A673 (cell line): ENCODE measurements around the gene GPA33. TPM values are rescaled to one million over a fixed set of nuclear protein-coding genes. Genes with fewer than 3 reads are reported as not detected.

ENCODE experiments used
- BruUV-seq: library from RNA; stranded (reverse); fragments of 400-500 nt; replicated peaks from 2 replicates; lab custom pipeline; 2021; lab: Mats Ljungman, UMichigan
- CTCF ChIA-PET: fragments of 300-600 bp; sonication (Branson Sonifier 250); formaldehyde crosslinking; loops from one replicate; lab custom pipeline; 2022; ENCODE audit warnings: antibody characterized with exemption; lab: Charles Lee
- POLR2A ChIA-PET: fragments of 300-600 bp; sonication (Branson Sonifier 250); formaldehyde crosslinking; loops from one replicate; lab custom pipeline; 2022; ENCODE audit warnings: antibody characterized with exemption; ENCODE audit not compliant: low non-redundant PET; lab: Charles Lee
- DNase-seq: peaks from one replicate; pipeline ENCODE4 v3.0.0-alpha.2; 2015; ENCODE audit warnings: low spot score
- H3K27ac ChIP-seq: fragments of 200-600 bp; sonication (generic); 2 replicates; pipeline ENCODE4 v1.5.1; 2016; ENCODE audit warnings: mixed run types, low read depth, mild to moderate bottlenecking, mixed read lengths, antibody characterized with exemption, low read length; ENCODE audit not compliant: poor library complexity, severe bottlenecking
- H3K27me3 ChIP-seq: fragments of 200-600 bp; sonication (generic); replicated peaks from 2 replicates; pipeline ENCODE4 v1.6.1; 2017; ENCODE audit warnings: mixed run types, low read depth, mild to moderate bottlenecking, mixed read lengths, antibody characterized with exemption, low read length; ENCODE audit not compliant: insufficient read depth, poor library complexity
- H3K36me3 ChIP-seq: fragments of 200-600 bp; sonication (generic); 2 replicates; pipeline ENCODE4 v1.6.1; 2016; ENCODE audit warnings: mixed run types, mild to moderate bottlenecking, mixed read lengths, antibody characterized with exemption, low read length; ENCODE audit not compliant: insufficient read depth, poor library complexity, severe bottlenecking
- H3K4me1 ChIP-seq: fragments of 200-600 bp; sonication (generic); 2 replicates; pipeline ENCODE4 v1.6.1; 2017; ENCODE audit warnings: mixed run types, mild to moderate bottlenecking, mixed read lengths, antibody characterized with exemption, low read length; ENCODE audit not compliant: insufficient read depth, poor library complexity, severe bottlenecking
- H3K4me3 ChIP-seq: fragments of 200-600 bp; sonication (generic); 2 replicates; pipeline ENCODE4 v1.5.1; 2016; ENCODE audit warnings: low read depth, mixed run types, mild to moderate bottlenecking, mixed read lengths, low read length; ENCODE audit not compliant: poor library complexity, severe bottlenecking
- H3K9me3 ChIP-seq: fragments of 200-600 bp; sonication (generic); 2 replicates; pipeline ENCODE4 v1.6.1; 2016; ENCODE audit warnings: mixed run types, low read depth, mild to moderate bottlenecking, mixed read lengths, antibody characterized with exemption, low read length; ENCODE audit not compliant: poor library complexity, severe bottlenecking
- CTCF ChIP-seq: fragments of 300-800, 200-600 bp; sonication (generic); conservative IDR thresholded peaks from 2 replicates; pipeline ENCODE4 v1.5.1; 2017; ENCODE audit warnings: low read depth, mild to moderate bottlenecking, antibody characterized with exemption, low read length, moderate library complexity, mixed read lengths
- EZH2 ChIP-seq: fragments of 200-600 bp; sonication (generic); IDR thresholded peaks from 2 replicates; pipeline ENCODE4 v1.6.1; 2017; ENCODE audit warnings: borderline replicate concordance, low read depth, mild to moderate bottlenecking, mixed read lengths, antibody characterized with exemption, low read length; ENCODE audit not compliant: poor library complexity, severe bottlenecking
- intact Hi-C: fragments of 100-400 bp; cut with micrococcal nuclease; formaldehyde crosslinking; loops from one replicate; pipeline ENCODE4 v1.10.0; 2022; ENCODE audit not compliant: unreplicated experiment
- total RNA-seq: library from RNA; stranded (reverse); gene quantifications from 2 replicates; pipeline ENCODE4 v1.2.3, GENCODE V29; 2021

GPA33 gene
- total RNA-seq, 1 experiment from 2014 or later = not detected

DNA sequence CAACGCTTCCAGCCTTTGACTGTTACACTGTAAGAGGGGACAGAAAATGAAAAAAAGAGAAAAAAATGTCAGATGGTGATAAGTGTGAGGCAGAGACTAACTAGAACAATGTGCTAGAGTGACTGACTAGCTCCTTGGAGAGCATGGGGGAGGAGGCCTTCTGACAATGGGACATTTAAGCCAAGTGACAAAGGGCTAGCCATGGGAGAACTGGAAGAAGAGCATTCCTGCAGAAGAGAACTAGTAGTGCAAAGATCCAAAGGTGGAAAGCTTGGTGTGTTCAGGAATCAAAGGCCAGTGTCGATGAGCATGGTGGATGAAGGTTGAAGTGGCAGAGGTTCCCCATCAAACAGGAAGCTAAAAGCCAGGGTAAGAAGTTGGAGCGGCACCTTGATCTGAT, 29.5 kb upstream of the GPA33 start:
- no peak for DNase-seq
- Histone ChIP-seq H3K27me3 (no peaks in the 10 kb centered on the region), H3K4me3 (no peak overlapping the region), H3K4me1 (peaks cover 23% of the 10 kb centered on the region), H3K27ac (no peak overlapping the region), H3K9me3 (no peaks in the 10 kb centered on the region), H3K36me3 (no peaks in the 10 kb centered on the region)
- ChIA-PET POLR2A (no interaction called here), CTCF (no interaction called here)
- intact Hi-C loops = no loop called here
- BruUV-seq = no TSS peak
- TF ChIP-seq EZH2 (no peak), CTCF (no peak)

DNA sequence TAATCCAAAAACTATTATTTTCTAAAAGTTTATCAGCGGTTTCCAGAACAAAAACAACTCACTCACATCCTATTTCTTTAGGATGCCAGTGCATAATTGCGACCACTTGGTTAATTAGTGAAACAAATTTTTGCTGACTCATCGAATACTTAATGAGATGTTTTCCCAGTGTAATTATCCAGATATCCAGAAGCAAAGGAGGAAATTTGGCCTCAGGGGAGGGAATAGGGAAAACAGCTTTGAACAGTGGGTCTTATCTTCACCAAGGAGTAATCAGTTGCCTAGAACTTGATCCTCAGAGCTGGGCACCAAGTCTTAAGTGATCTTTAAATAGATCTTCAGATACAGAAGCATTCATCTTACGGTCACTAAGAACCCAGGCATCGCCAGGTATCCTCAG, 28.0 kb upstream of the GPA33 start:
- H3K4me3 ChIP-seq = no peak overlapping the region
- H3K9me3 ChIP-seq = no peaks in the 10 kb centered on the region
- no peak for DNase-seq
- ChIA-PET CTCF (no interaction called here), POLR2A (no interaction called here)
- no peaks in the 10 kb centered on the region for H3K27me3 ChIP-seq
- no TSS peak for BruUV-seq
- intact Hi-C loops = no loop called here
- TF ChIP-seq EZH2 = no peak
- TF ChIP-seq CTCF = no peak
- peaks cover 23% of the 10 kb centered on the region for H3K4me1 ChIP-seq
- H3K27ac ChIP-seq = no peak overlapping the region
- H3K36me3 ChIP-seq = no peaks in the 10 kb centered on the region

DNA sequence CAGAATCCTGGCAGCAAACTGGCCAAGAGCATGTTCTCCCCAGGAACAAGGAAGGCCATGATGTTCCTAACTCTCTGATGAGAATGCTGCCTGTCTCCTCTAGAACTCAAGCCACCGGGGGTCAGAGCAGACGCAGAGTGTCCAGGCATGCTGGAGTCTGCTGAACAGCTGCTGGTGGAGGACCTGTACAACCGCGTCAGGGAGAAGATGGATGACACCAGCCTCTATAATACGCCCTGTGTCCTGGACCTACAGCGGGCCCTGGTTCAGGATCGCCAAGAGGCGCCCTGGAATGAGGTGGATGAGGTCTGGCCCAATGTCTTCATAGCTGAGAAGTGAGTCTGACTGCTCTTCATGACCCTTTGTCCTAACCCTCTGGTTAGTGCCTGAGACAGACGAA, 27.0 kb upstream of the GPA33 start:
- no peak overlapping the region for H3K4me3 ChIP-seq
- POLR2A ChIA-PET = no interaction called here
- BruUV-seq = no TSS peak
- intact Hi-C loops = no loop called here
- H3K4me1 ChIP-seq = peaks cover 20% of the 10 kb centered on the region
- H3K27me3 ChIP-seq = no peaks in the 10 kb centered on the region
- H3K9me3 ChIP-seq = no peaks in the 10 kb centered on the region
- no peaks in the 10 kb centered on the region for H3K36me3 ChIP-seq
- TF ChIP-seq EZH2 (no peak), CTCF (no peak)
- no peak for DNase-seq
- H3K27ac ChIP-seq = no peak overlapping the region
- CTCF ChIA-PET = no interaction called here
